GM12872 (cell line): ENCODE results near the gene NAA30.

Source experiments
- CTCF ChIP-seq: IDR thresholded peaks from 3 replicates; pipeline ENCODE4 v1.5.1; 2011; ENCODE audit warnings: low read depth, mild to moderate bottlenecking, low read length, moderate library complexity; ENCODE audit not compliant: insufficient read depth

The NAA30 gene

GRCh38 chr14:57364659-57365450 is 25.5 kb upstream of the NAA30 start:
- TF ChIP-seq CTCF: no peak

GRCh38 chr14:57371013-57371412 is 19.4 kb upstream of the NAA30 start:
- TF ChIP-seq CTCF: no peak

- TF ChIP-seq CTCF: no peak
These were observed 15.2 kb upstream of the NAA30 start for GRCh38 chr14:57375156-57375555.

GRCh38 chr14:57378661-57379060 is 11.7 kb upstream of the NAA30 start:
- no peak for TF ChIP-seq CTCF

GRCh38 chr14:57380935-57381334 is 9.5 kb upstream of the NAA30 start:
- TF ChIP-seq CTCF: no peak

- no peak for TF ChIP-seq CTCF
These were observed 8.1 kb upstream of the NAA30 start for GRCh38 chr14:57382283-57382682.

GRCh38 chr14:57383125-57383745 is 7.2 kb upstream of the NAA30 start:
- no peak for TF ChIP-seq CTCF
